Endothelial cell of umbilical vein (primary cell): ENCODE measurements around the gene ITGA11. TPM values are rescaled to one million over a fixed set of nuclear protein-coding genes. Genes with fewer than 3 reads are reported as not detected.

Source experiments
- BruUV-seq: library from RNA; stranded (reverse); fragments of 400-500 nt; replicated peaks from 2 replicates; lab custom pipeline; 2021; lab: Mats Ljungman, UMichigan
- CTCF ChIA-PET: fragments of 300-600, 350-600 bp; sonication (Branson Sonifier 250); formaldehyde crosslinking; loops from one replicate; lab custom pipeline; 2021; ENCODE audit warnings: antibody characterized with exemption, inconsistent platforms; lab: Charles Lee
- POLR2A ChIA-PET: fragments of 300-600, 350-600 bp; sonication (Branson Sonifier 250); formaldehyde crosslinking; loops from one replicate; lab custom pipeline; 2021; ENCODE audit warnings: antibody characterized with exemption, inconsistent platforms; lab: Charles Lee
- DNase-seq: peaks from one replicate; pipeline ENCODE4 v3.0.0-alpha.2; 2011; ENCODE audit warnings: low read depth, low spot score
- FAIRE-seq: peaks from 2 replicates; lab custom pipeline; 2011; peaks lifted over from hg19 to GRCh38; lab: Jason Lieb, UNC
- H2AFZ ChIP-seq: 2 replicates; pipeline ENCODE4 v1.6.0; 2012; ENCODE audit warnings: low read depth, low read length, control low read depth, inconsistent platforms
- H3K27ac ChIP-seq: 2 replicates; pipeline ENCODE4 v1.5.1; 2011; ENCODE audit warnings: low read depth, mild to moderate bottlenecking, control low read depth, low read length, moderate library complexity; ENCODE audit not compliant: insufficient read depth
- H3K27me3 ChIP-seq, 2 experiments: 2 replicates each; pipeline versions ENCODE4 v1.6.0 to v1.6.1; 2011; ENCODE audit warnings: low read length in 2 of 2, mixed read lengths in 1 of 2; ENCODE audit not compliant: control insufficient read depth in 2 of 2, insufficient read depth in 2 of 2
- H3K36me3 ChIP-seq, 2 experiments: 2 replicates in 1 of 2; 3 replicates in 1 of 2; pipeline ENCODE4 v1.5.1; 2011; ENCODE audit warnings: low read length in 2 of 2, mild to moderate bottlenecking in 1 of 2, moderate library complexity in 1 of 2; ENCODE audit not compliant: control insufficient read depth in 2 of 2, insufficient read depth in 2 of 2; ENCODE audit errors: extremely low read depth in 1 of 2
- H3K4me1 ChIP-seq: 3 replicates; pipeline ENCODE4 v1.5.1; 2011; ENCODE audit warnings: mild to moderate bottlenecking, low read length; ENCODE audit not compliant: control insufficient read depth, insufficient read depth; ENCODE audit errors: extremely low read depth
- H3K4me2 ChIP-seq: 2 replicates; pipeline ENCODE4 v1.6.1; 2011; ENCODE audit warnings: low read length, control low read depth, mixed read lengths; ENCODE audit not compliant: insufficient read depth
- H3K4me3 ChIP-seq, 3 experiments: fragments of 200-600 bp in 1 of 3; sonication (generic), shearing (Covaris generic) in 1 of 3; replicated peaks in 1 of 3; 2 replicates each; pipeline ENCODE4 v1.5.1; 2011 to 2016; ENCODE audit warnings: control low read depth in 3 of 3, low read length in 3 of 3, mild to moderate bottlenecking in 2 of 3, inconsistent platforms in 1 of 3, low read depth in 1 of 3, moderate library complexity in 1 of 3; ENCODE audit not compliant: insufficient read depth in 1 of 3
- H3K79me2 ChIP-seq: 2 replicates; pipeline ENCODE4 v1.6.0; 2012; ENCODE audit warnings: low read length, inconsistent platforms; ENCODE audit not compliant: control insufficient read depth, insufficient read depth
- H3K9ac ChIP-seq: replicated peaks from 2 replicates; pipeline ENCODE3; 2011; ENCODE audit warnings: low read length, control low read depth; ENCODE audit not compliant: insufficient read depth; ENCODE audit errors: extremely low read depth
- H3K9me1 ChIP-seq: replicated peaks from 3 replicates; pipeline ENCODE4 v1.6.0; 2011; ENCODE audit warnings: mild to moderate bottlenecking, low read length; ENCODE audit not compliant: control insufficient read depth, insufficient read depth; ENCODE audit errors: extremely low read depth
- H3K9me3 ChIP-seq: replicated peaks from 2 replicates; pipeline ENCODE4 v1.5.1; 2012; ENCODE audit warnings: low read length, inconsistent platforms; ENCODE audit not compliant: control insufficient read depth, insufficient read depth
- H4K20me1 ChIP-seq: replicated peaks from 2 replicates; pipeline ENCODE3; 2011; ENCODE audit warnings: mild to moderate bottlenecking, low read length; ENCODE audit not compliant: control insufficient read depth, insufficient read depth; ENCODE audit errors: extremely low read depth
- CTCF ChIP-seq, 2 donors: IDR thresholded peaks; 1 replicate in 1 of 2; 2 replicates in 1 of 2; pipeline ENCODE4 v1.5.1; 2011; ENCODE audit warnings: low read length in 2 of 2, mild to moderate bottlenecking in 2 of 2, moderate library complexity in 2 of 2, control low read depth in 1 of 2, inconsistent platforms in 1 of 2, low read depth in 1 of 2; ENCODE audit not compliant: insufficient read depth in 1 of 2; ENCODE audit errors: extremely low read depth in 1 of 2
- EZH2 ChIP-seq: IDR thresholded peaks from 2 replicates; pipeline ENCODE4 v1.6.1; 2012; ENCODE audit warnings: borderline replicate concordance, low read depth, mild to moderate bottlenecking, moderate library complexity, low read length, inconsistent platforms; ENCODE audit not compliant: severe bottlenecking
- FOS ChIP-seq: IDR thresholded peaks from 2 replicates; pipeline ENCODE4 v1.6.1; 2011; ENCODE audit warnings: mild to moderate bottlenecking, low read length, moderate library complexity, borderline replicate concordance; ENCODE audit not compliant: insufficient read depth
- GATA2 ChIP-seq: IDR thresholded peaks from 2 replicates; pipeline ENCODE4 v1.7.0; 2011; ENCODE audit warnings: low read depth, mild to moderate bottlenecking, moderate library complexity, mixed read lengths, low read length; ENCODE audit not compliant: insufficient read length, insufficient read depth
- MAX ChIP-seq: IDR thresholded peaks from 2 replicates; pipeline ENCODE4 v1.6.1; 2011; ENCODE audit not compliant: insufficient read depth, insufficient read length
- MYC ChIP-seq: IDR thresholded peaks from one replicate; pipeline ENCODE4 v1.6.1; 2011; ENCODE audit warnings: mild to moderate bottlenecking, low read depth, low read length
- POLR2A ChIP-seq: IDR thresholded peaks from 2 replicates; pipeline ENCODE4 v1.6.1; 2012; ENCODE audit warnings: low read depth, mild to moderate bottlenecking, control low read depth, low read length
- dilution Hi-C: fragments of 300-500 bp; cut with MboI; formaldehyde crosslinking; loops from one replicate; pipeline ENCODE4 v1.15.0; 2019; ENCODE audit warnings: low sequenced_read_pairs; ENCODE audit not compliant: extremely low pct_ligation_motif_present
- intact Hi-C: fragments of 100-400 bp; cut with micrococcal nuclease; formaldehyde crosslinking; loops from one replicate; pipeline ENCODE4 v1.10.0; 2022
- polyA plus RNA-seq, 4 experiments: library from polyadenylated mRNA; depleted of rRNA in 3 of 4; stranded (reverse) in 3 of 4; unstranded in 1 of 4; fragments of >200 nt; gene quantifications; 2 replicates each; pipeline versions ENCODE4 v1.2.1 to v1.2.3, GENCODE V29; 2011 to 2012; ENCODE audit warnings: missing spikeins in 1 of 4
- total RNA-seq: library from RNA; stranded (reverse); gene quantifications from 2 replicates; pipeline ENCODE4 v1.2.3, GENCODE V29; 2021

ITGA11 gene
- total and polyA plus RNA-seq, 2 donors (not counting 3 experiments of a cell fraction or from before 2014, with no cell fraction given) = 0.18 to 1.0 TPM

GRCh38 chr15:68305420-68305871 lies 126.5 kb downstream of the ITGA11 start:
- POLR2A ChIA-PET = no interaction called here
- dilution Hi-C loops = no loop called here

More at GRCh38 chr15:68305420-68305871, 126.5 kb downstream of the ITGA11 start:
- no peaks in the 10 kb centered on the region for H3K9me1 ChIP-seq
- no peaks in the 10 kb centered on the region for H3K27me3 ChIP-seq
- intact Hi-C loops = loop anchor here (5.0 kb wide), 1 partner anchor 622 kb away; no protein-coding TSS in a partner anchor
- H4K20me1 ChIP-seq = no peaks in the 10 kb centered on the region
- H3K79me2 ChIP-seq = no peaks in the 10 kb centered on the region
- no peak overlapping the region for H3K4me2 ChIP-seq
- no TSS peak for BruUV-seq
- FAIRE-seq (no peak), DNase-seq (no peak)
- no peak overlapping the region for H2AFZ ChIP-seq
- H3K4me3 ChIP-seq = no peak overlapping the region
- H3K4me1 ChIP-seq = peaks cover 3% of the 10 kb centered on the region
- no peak overlapping the region for H3K27ac ChIP-seq
- no peak for TF ChIP-seq MAX
- TF ChIP-seq GATA2 = no peak
- no peak for TF ChIP-seq EZH2
- TF ChIP-seq FOS = no peak
- TF ChIP-seq POLR2A = no peak
- TF ChIP-seq CTCF (IDR thresholded peaks at IDR 0.05; ENCODE audit: extremely low read depth in 1 of 2, insufficient read depth in 1 of 2, low read depth in 1 of 2, low read length in 2 of 2) = no peak
- TF ChIP-seq MYC = no peak
- no peaks in the 10 kb centered on the region for H3K36me3 ChIP-seq
- no peaks in the 10 kb centered on the region for H3K9me3 ChIP-seq
- H3K9ac ChIP-seq = no peak overlapping the region
- CTCF ChIA-PET = interaction anchor here (1.0 to 5.6 kb wide), 8 partner anchors 13 to 341 kb away, joined by 3 to 233 read pairs (median 6); no protein-coding TSS in a partner anchor
